ENCODE results near the gene GGA2. TPM values are rescaled to one million over a fixed set of nuclear protein-coding genes. Genes with fewer than 3 reads are reported as not detected.

GGA2 gene
- total RNA-seq, 1 experiment from 2014 or later: 85.1 TPM

GRCh38 chr16:23416816-23417215, 93.5 kb downstream of the GGA2 start:
- Histone ChIP-seq H3K9me3 (ENCODE audit: insufficient read depth, low read depth) (no peaks in the 10 kb centered on the region), H3K79me2 (ENCODE audit: low read depth) (no peaks in the 10 kb centered on the region), H3K27ac (no peak overlapping the region), H2AFZ (no peak overlapping the region), H3K4me2 (no peak overlapping the region), H3K9me2 (ENCODE audit: insufficient read depth) (no peaks in the 10 kb centered on the region), H3K4me3 (no peak overlapping the region), H3K36me3 (ENCODE audit: low read depth) (peaks cover 10% of the 10 kb centered on the region), H4K20me1 (ENCODE audit: insufficient read depth) (no peaks in the 10 kb centered on the region), H3K4me1 (replicated peaks; ENCODE audit: insufficient read depth) (no peaks in the 10 kb centered on the region), H3F3A (ENCODE audit: insufficient read depth, low read depth) (no peaks in the 10 kb centered on the region), H3K27me3 (ENCODE audit: insufficient read depth, low read depth) (no peaks in the 10 kb centered on the region)
- intact Hi-C loops (cut with micrococcal nuclease; ENCODE audit: unreplicated experiment): no loop called here
- no peak for DNase-seq
- no TSS peak for BruUV-seq (replicated peaks)
- ChIA-PET POLR2A (ENCODE audit: unreplicated experiment) (no interaction called here), CTCF (no interaction called here)
- TF ChIP-seq CTCF (conservative IDR thresholded peaks at IDR 0.05) (no peak), EZH2 (IDR thresholded peaks at IDR 0.05; ENCODE audit: low read depth) (no peak)

GRCh38 chr16:23414731-23415130, 95.6 kb downstream of the GGA2 start:
- no peaks in the 10 kb centered on the region for H3K79me2 ChIP-seq (ENCODE audit: low read depth)
- no TSS peak for BruUV-seq (replicated peaks)
- H3K9me2 ChIP-seq (ENCODE audit: insufficient read depth): no peaks in the 10 kb centered on the region
- DNase-seq: no peak
- H4K20me1 ChIP-seq (ENCODE audit: insufficient read depth): no peaks in the 10 kb centered on the region
- H3F3A ChIP-seq (ENCODE audit: insufficient read depth, low read depth): no peaks in the 10 kb centered on the region
- no peaks in the 10 kb centered on the region for H3K4me1 ChIP-seq (replicated peaks; ENCODE audit: insufficient read depth)
- no peak overlapping the region for H3K27ac ChIP-seq
- no peak overlapping the region for H2AFZ ChIP-seq
- intact Hi-C loops (cut with micrococcal nuclease; ENCODE audit: unreplicated experiment): no loop called here
- no peaks in the 10 kb centered on the region for H3K27me3 ChIP-seq (ENCODE audit: insufficient read depth, low read depth)
- no peak overlapping the region for H3K4me2 ChIP-seq
- H3K36me3 ChIP-seq (ENCODE audit: low read depth): peaks cover 10% of the 10 kb centered on the region
- H3K4me3 ChIP-seq: no peak overlapping the region
- ChIA-PET POLR2A (ENCODE audit: unreplicated experiment) (no interaction called here), CTCF (no interaction called here)
- TF ChIP-seq EZH2 (IDR thresholded peaks at IDR 0.05; ENCODE audit: low read depth) (no peak), CTCF (conservative IDR thresholded peaks at IDR 0.05) (no peak)
- H3K9me3 ChIP-seq (ENCODE audit: insufficient read depth, low read depth): no peaks in the 10 kb centered on the region

Other genes starting within 250 kb of the GGA2 start
- 0.57 and 0.60 TPM in 2 replicates for gene SCNN1B, start 208.2 kb downstream of the GGA2 start, total RNA-seq (2021)
- 38.3 and 40.7 TPM in 2 replicates for gene COG7, start 57.3 kb downstream of the GGA2 start, total RNA-seq (2021)
- gene EARS2, start 46.9 kb upstream of the GGA2 start, total RNA-seq (2021): 34.9 and 43.3 TPM in 2 replicates
- 95.8 and 98.2 TPM in 2 replicates for gene UBFD1, start 47.2 kb upstream of the GGA2 start, total RNA-seq (2021)
- gene NDUFAB1, start 85.8 kb upstream of the GGA2 start, total RNA-seq (2021): 125 and 136 TPM in 2 replicates
- gene PALB2, start 130.8 kb upstream of the GGA2 start, total RNA-seq (2021): 15.1 and 19.1 TPM in 2 replicates
- 52.9 and 84.8 TPM in 2 replicates for gene DCTN5, start 131.0 kb upstream of the GGA2 start, total RNA-seq (2021)
- gene PLK1, start 168.4 kb upstream of the GGA2 start, total RNA-seq (2021): 169 and 213 TPM in 2 replicates
- gene ERN2, start 202.7 kb upstream of the GGA2 start, total RNA-seq (2021): 3.4 and 3.9 TPM in 2 replicates
- gene CHP2, start 244.5 kb upstream of the GGA2 start, total RNA-seq (2021): not detected in 2 replicates